IgD-negative memory B cell (primary cell): Measurements from ENCODE around the gene COPG2. TPM values are rescaled to one million over a fixed set of nuclear protein-coding genes. Genes with fewer than 3 reads are reported as not detected.
A peak's percentile ranks its signal among the peaks of the same experiment; 100 is the strongest.
"Not testable (repeated sequence)": the region's sequence is repeated elsewhere in the genome, so short reads cannot be mapped to it uniquely, and the experiment has no call there.

Experiments used
- H3K27ac Mint-ChIP-seq, 3 donors: one replicate each; pipeline ENCODE4 v1.8.0; 2020 to 2022; ENCODE audit warnings: mild to moderate bottlenecking in 3 of 3, mixed read lengths in 3 of 3, moderate library complexity in 1 of 3
- H3K27me3 Mint-ChIP-seq: one replicate; pipeline ENCODE4 v1.8.0; 2021; ENCODE audit warnings: mixed read lengths
- H3K36me3 Mint-ChIP-seq: one replicate; pipeline ENCODE4 v1.8.0; 2020; ENCODE audit warnings: mild to moderate bottlenecking, mixed read lengths
- H3K4me1 Mint-ChIP-seq, 3 donors: one replicate each; pipeline ENCODE4 v1.8.0; 2020 to 2022; ENCODE audit warnings: mixed read lengths in 3 of 3, mild to moderate bottlenecking in 1 of 3
- H3K4me3 Mint-ChIP-seq, 4 donors: one replicate each; pipeline ENCODE4 v1.8.0; 2020 to 2022; ENCODE audit warnings: mild to moderate bottlenecking in 4 of 4, mixed read lengths in 4 of 4, moderate library complexity in 3 of 4
- H3K9me3 Mint-ChIP-seq, 3 donors: one replicate each; pipeline ENCODE4 v1.8.0; 2020 to 2021; ENCODE audit warnings: mixed read lengths in 3 of 3, mild to moderate bottlenecking in 1 of 3
- polyA plus RNA-seq: library from polyadenylated mRNA; unstranded; fragments of 300-500 nt; fragmentation: Illumina TruSeq; gene quantifications from one replicate; pipeline ENCODE4 v1.2.3, GENCODE V29; 2021

COPG2 gene
- polyA plus RNA-seq, 1 donor from 2014 or later = 2.3 TPM

- H3K27me3 Mint-ChIP-seq = no peaks in the 10 kb centered on the region
- peaks cover 2 to 3% (median 2%) of the 10 kb centered on the region in 3 donors for H3K9me3 Mint-ChIP-seq
- H3K4me1 Mint-ChIP-seq = peaks cover 0 to 4% (median 4%) of the 10 kb centered on the region in 3 donors
- no peak overlapping the region for H3K27ac Mint-ChIP-seq
- peaks cover 4% of the 10 kb centered on the region for H3K36me3 Mint-ChIP-seq
- H3K4me3 Mint-ChIP-seq = no peak overlapping the region
Measured at GRCh38 chr7:130560972-130561371, 107.6 kb downstream of the COPG2 start.

- Mint-ChIP-seq H3K27ac (no peak overlapping the region), H3K4me3 (no peak overlapping the region)
Measured at GRCh38 chr7:130559184-130559583, 109.4 kb downstream of the COPG2 start.

GRCh38 chr7:130554481-130554880 lies 114.1 kb downstream of the COPG2 start:
- H3K9me3 Mint-ChIP-seq = no peaks in the 10 kb centered on the region
- no peaks in the 10 kb centered on the region for H3K27me3 Mint-ChIP-seq
- no peak overlapping the region for H3K27ac Mint-ChIP-seq
- no peak overlapping the region for H3K4me3 Mint-ChIP-seq
- no peaks in the 10 kb centered on the region for H3K4me1 Mint-ChIP-seq
- peaks cover 10% of the 10 kb centered on the region for H3K36me3 Mint-ChIP-seq

More at GRCh38 chr7:130559184-130559583, 109.4 kb downstream of the COPG2 start:
- peaks cover 0 to 4% (median 4%) of the 10 kb centered on the region in 3 donors for H3K4me1 Mint-ChIP-seq
- H3K9me3 Mint-ChIP-seq = no peaks in the 10 kb centered on the region
- H3K27me3 Mint-ChIP-seq = no peaks in the 10 kb centered on the region
- H3K36me3 Mint-ChIP-seq = peaks cover 7% of the 10 kb centered on the region

- Mint-ChIP-seq H3K36me3 (peaks cover 10% of the 10 kb centered on the region), H3K9me3 (no peaks in the 10 kb centered on the region), H3K4me1 (no peaks in the 10 kb centered on the region), H3K4me3 (no peak overlapping the region), H3K27ac (no peak overlapping the region), H3K27me3 (no peaks in the 10 kb centered on the region)
Measured at GRCh38 chr7:130553398-130554029, 115.0 kb downstream of the COPG2 start.

- Mint-ChIP-seq H3K27ac (no peak overlapping the region), H3K36me3 (peaks cover 2% of the 10 kb centered on the region), H3K4me1 (no peaks in the 10 kb centered on the region), H3K27me3 (no peaks in the 10 kb centered on the region), H3K9me3 (no peaks in the 10 kb centered on the region), H3K4me3 (no peak overlapping the region)
Measured at GRCh38 chr7:130544356-130544755, 124.2 kb downstream of the COPG2 start.

GRCh38 chr7:130543487-130544010 lies 125.0 kb downstream of the COPG2 start:
- H3K36me3 Mint-ChIP-seq = peaks cover 2% of the 10 kb centered on the region
- H3K27ac Mint-ChIP-seq = no peak overlapping the region
- H3K9me3 Mint-ChIP-seq = no peaks in the 10 kb centered on the region
- no peaks in the 10 kb centered on the region for H3K27me3 Mint-ChIP-seq
- H3K4me1 Mint-ChIP-seq = no peaks in the 10 kb centered on the region
- H3K4me3 Mint-ChIP-seq = no peak overlapping the region

- not testable (repeated sequence) for H3K27me3 Mint-ChIP-seq, H3K27ac Mint-ChIP-seq, H3K36me3 Mint-ChIP-seq, H3K9me3 Mint-ChIP-seq, H3K4me3 Mint-ChIP-seq, H3K4me1 Mint-ChIP-seq
Measured at GRCh38 chr7:130542297-130542696, 126.3 kb downstream of the COPG2 start.

- not testable (repeated sequence) for H3K27me3 Mint-ChIP-seq, H3K4me1 Mint-ChIP-seq, H3K36me3 Mint-ChIP-seq, H3K9me3 Mint-ChIP-seq, H3K4me3 Mint-ChIP-seq, H3K27ac Mint-ChIP-seq
Measured at GRCh38 chr7:130541287-130541686, 127.3 kb downstream of the COPG2 start.

GRCh38 chr7:130537894-130538293 lies 130.7 kb downstream of the COPG2 start:
- H3K4me1 Mint-ChIP-seq, H3K27me3 Mint-ChIP-seq, H3K4me3 Mint-ChIP-seq, H3K27ac Mint-ChIP-seq, H3K9me3 Mint-ChIP-seq, H3K36me3 Mint-ChIP-seq: not testable (repeated sequence)

- H3K4me3 Mint-ChIP-seq = no peak overlapping the region
- no peaks in the 10 kb centered on the region for H3K4me1 Mint-ChIP-seq
- no peaks in the 10 kb centered on the region for H3K9me3 Mint-ChIP-seq
- peaks cover 7% of the 10 kb centered on the region for H3K36me3 Mint-ChIP-seq
- H3K27ac Mint-ChIP-seq = no peak overlapping the region
- no peaks in the 10 kb centered on the region for H3K27me3 Mint-ChIP-seq
Measured at GRCh38 chr7:130529417-130529816, 139.1 kb downstream of the COPG2 start.

- H3K4me3 Mint-ChIP-seq, H3K36me3 Mint-ChIP-seq, H3K4me1 Mint-ChIP-seq, H3K9me3 Mint-ChIP-seq, H3K27me3 Mint-ChIP-seq: not testable (repeated sequence)
- peak overlapping the region in 1 of 3 donors; percentile 25 for H3K27ac Mint-ChIP-seq
Measured at GRCh38 chr7:130527752-130528355, 140.7 kb downstream of the COPG2 start.

- H3K9me3 Mint-ChIP-seq = no peaks in the 10 kb centered on the region
- H3K4me3 Mint-ChIP-seq = no peak overlapping the region
- H3K36me3 Mint-ChIP-seq = peaks cover 2% of the 10 kb centered on the region
- H3K4me1 Mint-ChIP-seq = no peaks in the 10 kb centered on the region
- no peak overlapping the region for H3K27ac Mint-ChIP-seq
- H3K27me3 Mint-ChIP-seq = no peaks in the 10 kb centered on the region
Measured at GRCh38 chr7:130524628-130525027, 143.9 kb downstream of the COPG2 start.

GRCh38 chr7:130523519-130524125 lies 144.9 kb downstream of the COPG2 start:
- H3K27ac Mint-ChIP-seq, H3K36me3 Mint-ChIP-seq, H3K4me1 Mint-ChIP-seq, H3K9me3 Mint-ChIP-seq, H3K27me3 Mint-ChIP-seq, H3K4me3 Mint-ChIP-seq: not testable (repeated sequence)

- no peaks in the 10 kb centered on the region for H3K36me3 Mint-ChIP-seq
- H3K4me3 Mint-ChIP-seq = no peak overlapping the region
- H3K9me3 Mint-ChIP-seq = no peaks in the 10 kb centered on the region
- H3K27ac Mint-ChIP-seq = no peak overlapping the region
- H3K4me1 Mint-ChIP-seq = no peaks in the 10 kb centered on the region
- H3K27me3 Mint-ChIP-seq = no peaks in the 10 kb centered on the region
Measured at GRCh38 chr7:130521258-130521951, 147.1 kb downstream of the COPG2 start.

GRCh38 chr7:130515315-130516040 lies 153.1 kb downstream of the COPG2 start:
- Mint-ChIP-seq H3K4me3 (no peak overlapping the region), H3K9me3 (no peaks in the 10 kb centered on the region), H3K4me1 (no peaks in the 10 kb centered on the region), H3K27ac (no peak overlapping the region), H3K36me3 (no peaks in the 10 kb centered on the region), H3K27me3 (no peaks in the 10 kb centered on the region)
